PC-9 (cell line): ENCODE measurements around the gene CELF2. TPM values are rescaled to one million over a fixed set of nuclear protein-coding genes. Genes with fewer than 3 reads are reported as not detected.

Source experiments
- BruUV-seq: library from RNA; stranded (reverse); fragments of 400-500 nt; replicated peaks from 2 replicates; lab custom pipeline; 2021; lab: Mats Ljungman, UMichigan
- CTCF ChIA-PET: fragments of 300-600 bp; sonication (Branson Sonifier 250); formaldehyde crosslinking; loops from one replicate; lab custom pipeline; 2022; ENCODE audit warnings: antibody characterized with exemption; lab: Charles Lee
- POLR2A ChIA-PET: fragments of 300-600 bp; sonication (Branson Sonifier 250); formaldehyde crosslinking; loops from one replicate; lab custom pipeline; 2022; ENCODE audit warnings: antibody characterized with exemption; ENCODE audit not compliant: unreplicated experiment; lab: Charles Lee
- DNase-seq, 2 experiments: peaks; one replicate each; pipeline versions ENCODE4 v3.0.0 to v3.0.0-alpha.2; 2015 to 2022; ENCODE audit warnings: mixed read lengths in 1 of 2
- H2AFZ ChIP-seq: fragments of 200-600 bp; sonication (generic); 2 replicates; pipeline ENCODE4 v1.8.1; 2017; ENCODE audit warnings: antibody characterized with exemption
- H3F3A ChIP-seq: fragments of 200-600 bp; sonication (generic); 2 replicates; pipeline ENCODE4 v1.8.1; 2017; ENCODE audit warnings: antibody characterized with exemption, mild to moderate bottlenecking, low read depth; ENCODE audit not compliant: insufficient read depth
- H3K27ac ChIP-seq: fragments of 200-600 bp; sonication (generic); 2 replicates; pipeline ENCODE4 v1.6.1; 2016; ENCODE audit warnings: mixed run types
- H3K27me3 ChIP-seq: fragments of 200-600 bp; sonication (generic); 2 replicates; pipeline ENCODE4 v1.6.1; 2016; ENCODE audit warnings: low read depth, mixed run types; ENCODE audit not compliant: insufficient read depth
- H3K36me3 ChIP-seq: fragments of 200-600 bp; sonication (generic); 2 replicates; pipeline ENCODE4 v1.6.1; 2016; ENCODE audit warnings: low read depth, mixed run types
- H3K4me1 ChIP-seq: fragments of 200-600 bp; sonication (generic); replicated peaks from 2 replicates; pipeline ENCODE4 v1.6.1; 2016; ENCODE audit warnings: mixed run types; ENCODE audit not compliant: insufficient read depth
- H3K4me2 ChIP-seq: fragments of 200-600 bp; sonication (generic); 2 replicates; pipeline ENCODE4 v1.6.1; 2017; ENCODE audit warnings: mixed run types
- H3K4me3 ChIP-seq: fragments of 200-600 bp; sonication (generic); 2 replicates; pipeline ENCODE4 v1.6.1; 2016; ENCODE audit warnings: mixed run types
- H3K79me2 ChIP-seq: fragments of 200-600 bp; sonication (generic); 2 replicates; pipeline ENCODE4 v1.6.1; 2017; ENCODE audit warnings: low read depth, mixed run types
- H3K9me2 ChIP-seq: fragments of 200-600 bp; sonication (generic); 2 replicates; pipeline ENCODE4 v1.8.1; 2017; ENCODE audit warnings: mild to moderate bottlenecking; ENCODE audit not compliant: insufficient read depth
- H3K9me3 ChIP-seq: fragments of 200-600 bp; sonication (generic); 2 replicates; pipeline ENCODE4 v1.8.1; 2016; ENCODE audit warnings: low read depth; ENCODE audit not compliant: insufficient read depth
- H4K20me1 ChIP-seq: fragments of 200-600 bp; sonication (generic); 2 replicates; pipeline ENCODE4 v1.8.1; 2017; ENCODE audit not compliant: insufficient read depth
- EZH2 ChIP-seq: fragments of 200-600 bp; sonication (generic); IDR thresholded peaks from 2 replicates; pipeline ENCODE4 v1.8.0; 2017; ENCODE audit warnings: antibody characterized with exemption, low read depth
- intact Hi-C: fragments of 100-400 bp; cut with micrococcal nuclease; formaldehyde crosslinking; loops from one replicate; pipeline ENCODE4 v1.10.0; 2022; ENCODE audit not compliant: unreplicated experiment
- total RNA-seq: library from RNA; stranded (reverse); gene quantifications from 2 replicates; pipeline ENCODE4 v1.2.3, GENCODE V29; 2021
- TF ChIP-seq, protein P1 (sequence below): fragments of 200-600 bp; sonication (generic); conservative IDR thresholded peaks from 2 replicates; pipeline ENCODE4 v1.6.1; 2017; ENCODE audit warnings: mixed run types, antibody characterized with exemption, mild to moderate bottlenecking, moderate library complexity

CELF2 gene
- total RNA-seq, 1 experiment from 2014 or later, result not detected

DNA sequence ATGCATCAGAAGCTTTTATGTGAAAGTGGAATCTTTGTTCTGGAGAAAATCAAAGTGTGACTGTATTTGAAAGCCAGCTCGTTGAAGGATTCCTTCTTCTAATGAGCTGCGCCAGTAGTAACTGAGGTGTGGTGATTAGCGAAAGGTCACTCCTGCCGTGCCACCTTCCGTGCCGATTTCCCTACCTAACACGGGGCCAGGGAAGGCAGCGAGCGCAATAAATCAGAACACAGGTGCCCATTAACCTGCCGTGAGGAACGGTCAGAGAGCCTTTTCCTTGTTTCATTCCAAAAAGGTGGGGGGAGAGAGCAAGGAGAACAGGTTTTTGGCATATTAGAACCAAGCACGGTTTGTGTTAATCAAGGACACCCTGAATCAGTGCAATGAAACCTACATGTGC is 258.0 kb downstream of the CELF2 start:
- Histone ChIP-seq H3K27me3 (peaks cover 85% of the 10 kb centered on the region), H3K9me3 (no peaks in the 10 kb centered on the region), H3K4me2 (no peak overlapping the region), H3K36me3 (no peaks in the 10 kb centered on the region), H3K79me2 (no peaks in the 10 kb centered on the region), H2AFZ (no peak overlapping the region), H3K4me3 (no peak overlapping the region), H3K9me2 (no peaks in the 10 kb centered on the region), H3K4me1 (no peaks in the 10 kb centered on the region), H4K20me1 (no peaks in the 10 kb centered on the region), H3K27ac (no peak overlapping the region), H3F3A (no peaks in the 10 kb centered on the region)
- no TSS peak for BruUV-seq
- ChIA-PET POLR2A (no interaction called here), CTCF (no interaction called here)
- no peak for TF ChIP-seq EZH2
- TF ChIP-seq, protein P1, sequence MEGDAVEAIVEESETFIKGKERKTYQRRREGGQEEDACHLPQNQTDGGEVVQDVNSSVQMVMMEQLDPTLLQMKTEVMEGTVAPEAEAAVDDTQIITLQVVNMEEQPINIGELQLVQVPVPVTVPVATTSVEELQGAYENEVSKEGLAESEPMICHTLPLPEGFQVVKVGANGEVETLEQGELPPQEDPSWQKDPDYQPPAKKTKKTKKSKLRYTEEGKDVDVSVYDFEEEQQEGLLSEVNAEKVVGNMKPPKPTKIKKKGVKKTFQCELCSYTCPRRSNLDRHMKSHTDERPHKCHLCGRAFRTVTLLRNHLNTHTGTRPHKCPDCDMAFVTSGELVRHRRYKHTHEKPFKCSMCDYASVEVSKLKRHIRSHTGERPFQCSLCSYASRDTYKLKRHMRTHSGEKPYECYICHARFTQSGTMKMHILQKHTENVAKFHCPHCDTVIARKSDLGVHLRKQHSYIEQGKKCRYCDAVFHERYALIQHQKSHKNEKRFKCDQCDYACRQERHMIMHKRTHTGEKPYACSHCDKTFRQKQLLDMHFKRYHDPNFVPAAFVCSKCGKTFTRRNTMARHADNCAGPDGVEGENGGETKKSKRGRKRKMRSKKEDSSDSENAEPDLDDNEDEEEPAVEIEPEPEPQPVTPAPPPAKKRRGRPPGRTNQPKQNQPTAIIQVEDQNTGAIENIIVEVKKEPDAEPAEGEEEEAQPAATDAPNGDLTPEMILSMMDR, result no peak
- intact Hi-C loops, result no loop called here
- DNase-seq, result no peak

DNA sequence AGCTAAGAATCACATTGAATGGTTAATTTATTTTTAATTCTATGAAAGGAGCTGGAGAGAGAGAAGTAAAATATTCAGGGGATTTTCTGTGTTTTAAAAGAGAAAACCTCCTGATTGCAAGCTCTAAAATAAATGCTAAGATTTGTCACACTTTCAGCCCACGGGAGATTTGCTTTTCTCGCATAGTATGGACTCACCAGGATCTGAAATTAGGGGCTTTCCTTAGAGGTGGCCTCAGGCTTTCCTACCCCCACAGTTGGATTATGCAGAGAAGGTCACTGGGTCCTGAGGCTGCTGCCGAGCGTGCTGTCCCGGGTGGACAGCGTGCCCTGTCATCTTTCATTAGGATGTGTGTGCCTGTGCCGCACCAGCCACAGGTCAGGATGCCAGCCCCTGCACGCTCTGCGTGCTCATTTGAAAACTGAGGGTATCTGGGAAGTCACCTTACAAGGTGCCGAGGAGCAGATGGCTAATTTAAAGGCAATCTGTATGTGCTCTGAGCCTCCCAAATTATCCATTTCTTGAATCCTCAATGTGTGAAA is 258.8 kb downstream of the CELF2 start:
- H3K4me1 ChIP-seq, result no peaks in the 10 kb centered on the region
- no peak overlapping the region for H3K4me3 ChIP-seq
- BruUV-seq, result no TSS peak
- H3K9me3 ChIP-seq, result no peaks in the 10 kb centered on the region
- H3F3A ChIP-seq, result no peaks in the 10 kb centered on the region
- DNase-seq, result no peak
- H3K36me3 ChIP-seq, result no peaks in the 10 kb centered on the region
- no peak overlapping the region for H2AFZ ChIP-seq
- H3K27me3 ChIP-seq, result peaks cover 86% of the 10 kb centered on the region
- no peaks in the 10 kb centered on the region for H4K20me1 ChIP-seq
- no peaks in the 10 kb centered on the region for H3K9me2 ChIP-seq
- ChIA-PET CTCF (no interaction called here), POLR2A (no interaction called here)
- H3K27ac ChIP-seq, result no peak overlapping the region
- TF ChIP-seq, protein P1, result no peak
- TF ChIP-seq EZH2, result no peak
- intact Hi-C loops, result no loop called here
- H3K79me2 ChIP-seq, result no peaks in the 10 kb centered on the region
- H3K4me2 ChIP-seq, result no peak overlapping the region

DNA sequence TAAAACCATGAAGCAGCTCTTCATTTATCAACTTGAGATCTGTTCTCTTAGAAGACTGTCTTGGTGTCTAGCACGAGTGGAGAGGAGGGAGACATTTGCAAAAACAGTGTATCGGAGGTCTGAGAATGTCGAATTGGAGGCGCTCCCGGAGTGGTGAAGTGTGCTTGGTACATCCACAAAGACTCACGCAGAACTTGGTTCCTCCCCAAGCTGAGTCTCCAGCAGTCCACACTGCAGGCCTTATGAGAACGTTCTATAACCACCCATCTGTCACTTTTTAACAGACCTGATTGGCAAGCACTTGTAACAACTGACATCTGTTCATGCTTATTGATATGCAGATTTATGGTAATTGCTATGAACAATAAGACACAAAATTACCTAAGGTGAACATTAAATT is 261.6 kb downstream of the CELF2 start:
- Histone ChIP-seq H3K4me1 (no peaks in the 10 kb centered on the region), H3K9me2 (no peaks in the 10 kb centered on the region), H3F3A (no peaks in the 10 kb centered on the region), H4K20me1 (no peaks in the 10 kb centered on the region), H3K27me3 (peaks cover 80% of the 10 kb centered on the region), H3K36me3 (no peaks in the 10 kb centered on the region), H2AFZ (no peak overlapping the region), H3K9me3 (no peaks in the 10 kb centered on the region), H3K79me2 (no peaks in the 10 kb centered on the region), H3K4me3 (no peak overlapping the region), H3K4me2 (no peak overlapping the region), H3K27ac (no peak overlapping the region)
- no TSS peak for BruUV-seq
- intact Hi-C loops, result no loop called here
- ChIA-PET CTCF (no interaction called here), POLR2A (no interaction called here)
- TF ChIP-seq, protein P1, result no peak
- no peak for TF ChIP-seq EZH2
- no peak for DNase-seq
